ENCODE data around the gene DOK7.

DOK7 gene

DNA sequence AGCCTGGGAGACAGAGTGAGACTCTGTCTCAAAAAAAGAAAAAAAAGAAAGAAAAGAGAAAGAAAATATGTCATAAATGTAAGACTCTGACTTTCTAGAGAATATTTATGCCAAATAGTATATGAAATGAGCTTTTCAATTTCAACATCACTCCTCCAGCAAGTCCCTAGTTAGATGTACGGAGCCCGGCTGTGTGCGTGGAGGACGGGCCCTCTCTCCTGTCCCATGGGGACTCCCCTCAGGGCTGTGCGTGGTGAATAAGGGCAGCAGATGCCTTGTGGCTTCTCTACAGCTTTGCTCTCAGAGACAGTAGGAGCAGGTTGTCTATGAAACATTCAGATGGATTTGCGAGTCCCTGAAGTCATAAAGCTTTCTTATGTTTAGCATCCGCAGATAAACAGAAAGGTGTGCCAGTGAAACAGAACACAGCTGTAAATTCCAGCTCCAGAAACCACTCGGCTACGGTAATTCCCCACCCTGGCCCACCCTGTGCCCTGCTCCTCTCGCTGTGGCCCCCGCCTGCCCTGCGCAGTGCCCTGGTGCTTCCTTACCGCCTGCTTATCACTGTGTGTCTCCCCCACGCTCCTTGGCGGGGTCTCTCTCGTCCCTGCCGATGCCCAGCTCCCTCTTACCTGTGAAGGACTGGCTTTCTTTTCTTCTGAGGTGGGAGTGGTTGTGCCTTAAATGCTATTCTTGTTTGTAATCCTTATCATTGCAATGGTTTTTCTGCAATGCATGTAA lies 35.2 kb upstream of the DOK7 start:
- DNase-seq (ENCODE audit: low read depth), result no peak

DNA sequence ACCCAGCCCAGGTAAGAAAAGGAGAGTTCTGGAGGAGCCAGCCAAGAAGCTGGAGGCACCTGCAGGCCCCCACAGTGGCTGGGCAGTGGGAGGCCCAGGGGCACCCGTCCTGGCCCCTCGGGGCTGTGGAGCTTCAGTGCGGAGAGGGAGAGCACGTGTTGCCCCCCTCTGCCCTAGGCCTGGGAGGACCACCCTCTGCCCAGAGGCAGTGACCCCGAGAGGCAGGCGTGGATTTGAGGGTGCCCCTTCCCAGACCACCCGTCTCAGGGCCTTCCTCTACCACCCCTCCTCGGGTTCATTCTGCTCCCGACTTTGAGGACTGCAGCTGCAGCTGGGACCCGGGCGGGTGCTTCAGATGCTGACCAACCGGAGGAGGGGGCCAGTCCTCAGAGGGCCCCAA lies 33.5 kb upstream of the DOK7 start:
- no peak for DNase-seq (ENCODE audit: low read depth)

DNA sequence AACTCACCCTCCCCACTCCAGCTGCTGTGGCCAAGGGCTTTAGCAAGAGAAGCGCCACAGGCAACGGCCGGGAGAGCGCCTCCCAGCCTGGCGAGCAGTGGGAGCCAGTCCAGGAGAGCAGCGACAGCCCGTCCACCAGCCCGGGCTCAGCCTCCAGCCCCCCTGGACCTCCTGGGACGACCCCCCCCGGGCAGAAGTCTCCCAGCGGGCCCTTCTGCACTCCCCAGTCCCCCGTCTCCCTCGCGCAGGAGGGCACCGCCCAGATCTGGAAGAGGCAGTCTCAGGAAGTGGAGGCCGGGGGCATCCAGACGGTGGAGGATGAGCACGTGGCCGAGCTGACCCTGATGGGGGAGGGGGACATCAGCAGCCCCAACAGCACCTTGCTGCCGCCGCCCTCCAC lies 32.6 kb upstream of the DOK7 start:
- no peak for DNase-seq (ENCODE audit: low read depth)

DNA sequence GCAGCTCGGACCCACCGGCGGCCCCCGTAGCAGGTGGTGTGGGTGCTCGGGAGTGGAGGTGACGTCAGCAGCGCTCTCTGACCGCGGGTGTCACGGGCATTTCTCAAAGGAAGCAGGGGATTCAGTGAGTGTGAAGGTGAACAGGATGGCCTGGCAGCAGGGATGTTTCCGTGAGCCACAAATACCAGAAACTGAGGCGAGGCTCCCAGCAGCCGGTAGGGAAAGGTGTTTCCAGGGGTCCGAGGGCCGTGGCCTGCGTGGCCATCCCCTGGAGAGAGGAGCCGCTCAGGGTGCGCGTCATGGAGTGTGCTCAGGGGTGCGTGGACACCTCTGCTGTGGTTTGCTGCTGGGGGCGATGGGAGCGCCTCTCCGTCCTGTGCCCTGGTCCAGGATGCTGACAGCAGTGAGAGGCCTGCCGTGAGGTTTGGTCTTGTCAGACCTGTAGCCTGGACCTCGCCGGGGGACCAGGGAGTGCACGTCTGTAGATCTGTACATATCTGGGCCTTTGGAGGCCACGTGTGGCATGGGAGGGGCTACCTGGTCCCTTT lies 31.6 kb upstream of the DOK7 start:
- DNase-seq (ENCODE audit: low read depth), result no peak

DNA sequence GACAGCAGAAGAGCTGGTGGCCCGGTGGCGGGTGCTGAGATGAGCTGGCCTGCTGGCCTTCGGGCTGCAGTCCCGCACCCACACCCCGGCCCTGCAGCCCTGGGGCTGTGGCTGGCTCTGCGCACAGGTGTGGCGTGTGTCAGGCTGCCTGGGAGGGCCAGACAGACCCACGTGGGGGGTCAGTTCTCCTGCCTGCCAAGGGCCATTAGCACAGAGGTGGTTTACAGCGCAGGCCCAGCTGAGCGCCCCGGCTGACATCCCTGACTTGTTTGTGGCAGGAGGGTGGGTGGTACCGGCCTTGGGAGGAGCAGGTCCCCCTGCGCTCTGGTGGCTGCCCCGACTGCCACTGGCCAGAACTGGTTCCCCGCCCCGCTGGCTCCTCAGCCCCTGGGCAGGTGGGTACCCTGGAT lies 30.7 kb upstream of the DOK7 start:
- no peak for DNase-seq (ENCODE audit: low read depth)

DNA sequence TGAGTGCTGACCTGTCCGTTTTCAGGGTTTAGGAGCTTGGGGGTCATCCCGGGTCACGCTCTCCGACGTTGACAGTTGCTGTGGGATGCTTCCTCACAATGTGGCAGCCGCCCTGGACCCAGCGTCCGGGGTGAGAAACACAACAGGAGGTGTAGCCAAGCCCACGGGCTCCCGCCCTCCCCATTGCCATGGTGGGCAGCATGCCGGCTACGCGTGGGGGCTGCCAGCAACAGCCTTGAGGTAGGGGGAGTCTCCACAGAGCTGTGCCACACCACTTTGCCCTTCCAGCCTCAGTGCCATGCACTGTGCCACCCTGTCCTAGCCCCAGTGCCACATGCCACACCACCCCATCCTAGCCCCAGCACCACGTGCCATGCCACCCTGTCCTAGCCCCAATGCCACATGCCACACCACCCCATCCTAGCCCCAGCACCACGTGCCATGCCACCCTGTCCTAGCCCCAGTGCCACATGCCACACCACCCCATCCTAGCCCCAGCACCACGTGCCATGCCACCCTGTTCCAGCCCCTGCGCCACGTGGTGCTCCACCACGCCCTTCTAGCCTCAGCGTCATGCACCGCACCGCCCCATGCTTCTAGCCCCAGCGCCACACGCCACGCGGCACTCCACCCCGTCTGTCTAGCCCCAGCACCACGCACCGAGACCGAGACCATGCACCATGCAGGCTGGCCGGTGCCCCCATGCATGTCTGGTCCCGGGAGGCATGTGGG lies 29.8 kb upstream of the DOK7 start:
- no peak for DNase-seq (ENCODE audit: low read depth)

DNA sequence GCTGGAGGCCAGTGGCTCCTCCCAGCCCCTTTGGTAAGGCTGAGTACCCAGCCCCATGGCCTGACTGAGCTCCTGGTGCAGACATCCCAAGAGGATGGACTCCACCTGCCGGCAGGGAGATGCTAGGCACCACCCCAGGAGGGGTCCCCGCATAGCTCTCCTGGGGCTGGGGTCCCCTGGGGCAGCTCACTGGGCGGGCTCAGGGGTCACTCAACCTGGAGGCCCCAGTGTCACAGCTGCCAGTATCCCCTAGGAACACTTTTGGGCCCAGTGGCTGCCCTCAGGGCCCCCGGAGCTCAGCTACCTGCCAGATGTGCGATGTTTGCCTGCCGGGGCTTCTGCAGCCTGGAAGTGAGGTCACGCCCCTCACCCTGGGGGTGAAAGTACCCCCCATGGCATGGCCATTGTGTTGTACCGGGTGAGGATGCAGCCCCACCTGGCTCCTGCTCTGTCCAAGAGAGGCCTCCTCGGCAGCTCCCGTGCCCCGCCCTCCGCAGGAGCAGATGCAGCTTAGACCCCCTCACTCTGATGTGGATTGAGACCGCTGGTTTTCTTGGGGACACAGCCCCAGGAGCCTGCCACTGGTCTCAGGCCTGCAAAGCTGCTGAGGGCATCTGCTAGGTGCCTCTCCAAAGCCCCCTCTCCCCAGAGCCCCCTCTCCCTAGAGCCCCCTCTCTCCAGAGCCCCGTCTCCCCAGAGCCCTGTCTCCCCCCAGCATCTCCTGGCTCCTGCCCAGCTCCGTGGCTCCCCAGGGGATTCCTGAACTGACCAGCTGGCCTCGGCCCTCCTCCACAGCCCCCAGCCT lies 28.0 kb upstream of the DOK7 start:
- no peak for DNase-seq (ENCODE audit: low read depth)

DNA sequence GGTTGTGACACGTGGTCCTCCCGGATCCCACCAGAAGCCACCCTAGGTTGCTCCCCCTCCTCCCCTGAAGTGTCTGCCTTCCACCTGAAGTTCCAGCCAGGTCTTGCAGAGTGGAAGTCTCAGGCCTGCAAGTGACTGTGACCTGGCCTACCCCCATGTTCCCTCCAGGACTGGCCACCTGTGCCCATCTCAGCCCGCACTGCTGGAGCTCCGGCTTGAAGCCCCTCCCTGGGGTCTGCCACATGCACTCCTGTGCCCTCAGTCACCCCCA lies 27.5 kb upstream of the DOK7 start:
- no peak for DNase-seq (ENCODE audit: low read depth)

DNA sequence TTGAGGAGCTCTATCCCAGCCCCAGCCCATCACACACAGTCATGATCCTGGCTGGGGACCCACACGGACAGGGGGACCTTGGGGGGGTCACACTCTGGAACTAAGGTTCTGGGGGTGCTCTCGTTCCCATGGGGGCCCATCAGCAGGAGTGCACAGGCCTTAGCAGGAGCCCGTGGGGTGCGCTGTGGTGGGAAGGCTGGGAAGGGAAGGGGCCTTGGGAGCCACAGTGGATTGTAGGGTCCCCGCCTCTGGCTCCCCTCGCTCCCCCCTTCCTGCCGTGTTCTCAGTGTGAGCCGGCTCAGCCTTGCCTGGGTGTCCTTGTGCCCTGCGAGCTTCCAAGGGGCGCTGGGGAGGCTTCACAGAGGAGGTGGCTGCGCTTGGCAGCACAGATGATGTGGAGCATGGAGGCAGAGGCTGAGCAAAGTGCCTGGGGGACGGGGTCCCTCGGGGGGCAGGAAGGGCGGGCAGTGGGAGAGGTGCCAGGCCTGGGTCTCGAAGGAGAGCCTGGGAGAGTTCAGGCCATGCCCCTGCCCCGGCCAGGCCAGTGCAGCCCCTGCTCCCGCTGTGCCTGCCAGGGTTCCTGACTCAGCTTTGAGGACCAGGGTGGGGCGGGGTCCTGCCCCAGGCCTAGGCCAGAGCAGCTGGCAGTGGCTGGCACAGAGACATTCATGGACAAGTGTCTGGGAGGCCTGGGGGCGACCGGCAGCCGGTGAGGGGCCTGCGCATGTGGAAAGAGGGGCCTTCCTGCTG lies 26.9 kb upstream of the DOK7 start:
- DNase-seq (ENCODE audit: low read depth), result no peak

DNA sequence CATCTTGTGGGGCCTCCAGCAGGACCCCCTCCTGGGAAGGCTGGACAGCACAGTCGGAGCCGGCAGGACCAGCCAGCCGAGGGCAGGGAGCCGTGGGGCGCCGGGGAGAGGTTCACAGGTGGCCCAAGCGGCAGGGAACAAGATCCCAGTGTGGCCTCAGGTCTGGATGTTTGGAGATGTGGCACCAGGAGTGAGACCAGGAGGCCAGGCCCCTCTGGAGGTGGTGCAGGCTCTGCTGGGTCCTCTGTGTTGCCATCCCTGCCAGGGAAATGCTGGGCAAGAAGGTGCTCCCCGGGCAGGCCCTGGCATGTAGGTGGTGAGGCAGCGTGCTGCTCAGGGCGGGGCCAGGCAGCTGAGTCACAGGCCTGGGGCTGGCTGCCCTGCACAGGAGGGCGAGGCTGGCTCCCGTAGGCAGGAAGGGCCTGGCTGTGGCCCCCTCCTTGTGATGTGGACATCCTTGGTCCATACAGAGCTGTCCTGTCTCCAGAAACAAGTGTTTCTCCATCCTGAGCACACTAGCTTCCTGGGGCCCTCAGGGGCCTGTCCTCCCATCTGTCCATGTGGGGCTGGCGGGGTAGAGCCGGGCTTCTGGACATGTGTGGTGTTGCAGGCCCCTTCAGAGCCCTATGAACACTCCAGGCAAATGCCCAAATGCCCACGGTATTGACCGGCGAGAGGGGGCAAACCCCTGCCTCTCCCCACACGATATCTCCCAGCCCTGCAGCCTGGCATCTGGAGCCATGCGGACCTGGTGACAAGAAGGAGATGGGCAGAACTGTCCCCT lies 26.1 kb upstream of the DOK7 start:
- DNase-seq (ENCODE audit: low read depth), result peak; percentile 40

DNA sequence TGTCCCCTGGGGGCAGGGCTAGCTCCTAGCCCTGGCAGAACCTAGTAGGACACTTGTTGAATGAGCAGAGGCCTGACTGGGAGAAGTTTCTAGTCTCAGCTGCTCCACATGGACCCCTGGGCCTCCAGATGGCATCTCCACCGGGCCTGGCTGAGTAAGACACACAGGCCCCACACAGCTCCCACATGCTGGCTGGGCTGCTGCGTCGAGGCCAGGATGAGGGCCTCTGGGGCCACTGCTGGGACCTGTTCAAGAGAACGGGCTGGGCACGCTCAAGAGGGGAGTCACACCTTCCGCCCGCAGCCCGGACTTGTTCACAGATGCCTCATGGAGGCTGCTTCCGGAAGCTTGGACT lies 25.5 kb upstream of the DOK7 start:
- no peak for DNase-seq (ENCODE audit: low read depth)

DNA sequence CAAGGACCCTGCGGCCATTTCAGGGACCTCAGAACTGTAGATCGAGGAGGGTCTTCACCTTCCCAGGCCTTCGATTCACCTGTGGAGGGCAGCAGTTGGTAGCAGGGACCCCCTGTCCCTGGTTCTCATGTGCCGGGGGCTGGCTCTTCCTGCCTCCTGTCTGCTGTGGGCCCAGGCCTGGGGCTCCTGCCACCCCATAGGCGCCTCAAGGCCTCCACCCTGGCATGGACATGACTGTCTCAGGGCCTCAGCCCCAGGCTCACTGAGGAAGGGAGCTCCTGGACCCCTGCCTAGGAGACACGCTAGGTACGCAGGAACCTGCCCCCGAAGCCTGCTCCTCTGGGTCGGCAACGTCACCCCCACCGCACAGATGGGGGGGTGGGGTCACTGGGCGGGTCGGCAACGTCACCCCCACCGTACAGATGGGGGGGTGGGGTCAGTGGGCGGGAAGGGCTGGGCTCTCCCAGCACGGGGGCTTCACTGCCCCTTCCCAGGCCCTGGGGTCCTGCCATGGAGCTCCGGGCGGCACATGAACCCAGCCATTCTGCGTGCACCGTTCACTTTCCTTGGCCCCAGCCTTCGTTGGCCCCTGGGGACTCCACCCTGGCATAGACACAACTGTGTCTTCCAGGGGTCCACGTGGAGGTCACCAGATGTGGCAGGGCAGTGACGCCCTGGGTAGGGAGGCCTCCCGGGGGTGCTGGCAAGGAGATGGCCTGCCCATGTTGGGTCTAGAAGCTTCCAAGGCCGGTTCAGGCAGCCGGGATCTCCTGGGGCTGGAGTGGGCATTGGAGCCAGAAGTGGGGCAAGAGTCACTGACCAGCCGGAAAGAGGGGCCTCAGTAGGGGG lies 24.9 kb upstream of the DOK7 start:
- no peak for DNase-seq (ENCODE audit: low read depth)

DNA sequence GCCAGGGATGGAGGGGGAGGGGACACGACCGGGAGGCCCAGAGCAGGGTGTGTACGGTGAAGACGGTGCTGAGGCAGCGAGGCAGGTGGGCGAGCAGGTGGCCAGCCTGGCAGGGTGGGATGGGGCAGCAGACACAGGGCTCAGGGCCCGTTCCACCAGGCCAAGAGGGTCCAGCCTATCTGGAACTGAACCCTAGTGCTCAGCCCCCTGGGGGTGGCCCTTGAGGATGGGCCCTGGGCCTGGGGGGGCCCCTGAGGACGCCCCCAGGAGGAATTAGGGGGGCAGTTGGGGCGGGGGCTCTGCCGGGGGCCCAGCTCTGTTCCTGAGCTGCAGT lies 24.3 kb upstream of the DOK7 start:
- DNase-seq (ENCODE audit: low read depth), result no peak

DNA sequence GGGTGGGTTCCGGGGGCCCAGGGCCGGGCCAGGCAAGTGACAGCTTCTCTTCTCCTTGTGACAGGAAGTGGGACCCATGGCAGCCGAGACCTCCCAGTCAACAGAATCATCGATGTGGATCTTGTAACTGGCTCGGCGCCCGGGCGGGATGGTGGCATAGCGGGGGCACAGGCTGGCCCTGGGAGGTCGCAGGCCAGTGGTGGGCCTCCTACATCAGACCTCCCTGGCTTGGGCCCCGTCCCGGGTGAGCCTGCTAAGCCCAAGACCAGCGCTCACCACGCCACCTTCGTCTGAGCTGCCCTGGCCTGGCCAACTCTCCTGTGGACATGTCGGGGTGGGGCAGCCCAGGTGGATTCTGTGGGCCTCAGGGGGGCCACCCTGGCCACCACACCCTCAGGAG lies 23.7 kb upstream of the DOK7 start:
- no peak for DNase-seq (ENCODE audit: low read depth)

DNA sequence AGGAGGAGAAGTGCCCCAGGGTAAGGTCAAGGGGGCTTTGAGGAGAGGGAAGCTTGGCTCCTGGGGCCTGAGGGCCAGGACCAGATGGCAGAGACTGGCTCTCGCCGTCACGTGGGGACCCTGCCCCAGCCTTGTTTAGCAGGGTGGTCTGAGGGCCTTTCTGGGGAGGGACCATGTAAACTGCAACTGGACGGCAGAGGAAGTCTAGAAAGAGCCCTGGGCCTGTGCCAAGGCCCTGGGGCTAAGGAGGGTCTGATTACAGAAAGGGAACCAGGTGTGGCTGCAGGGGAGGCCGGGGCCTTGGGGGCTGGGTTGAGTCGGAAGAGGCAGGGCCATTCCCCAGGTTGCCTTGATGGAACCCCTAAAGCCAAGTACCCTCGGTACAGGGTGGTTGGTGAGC lies 23.1 kb upstream of the DOK7 start:
- no peak for DNase-seq (ENCODE audit: low read depth)

DNA sequence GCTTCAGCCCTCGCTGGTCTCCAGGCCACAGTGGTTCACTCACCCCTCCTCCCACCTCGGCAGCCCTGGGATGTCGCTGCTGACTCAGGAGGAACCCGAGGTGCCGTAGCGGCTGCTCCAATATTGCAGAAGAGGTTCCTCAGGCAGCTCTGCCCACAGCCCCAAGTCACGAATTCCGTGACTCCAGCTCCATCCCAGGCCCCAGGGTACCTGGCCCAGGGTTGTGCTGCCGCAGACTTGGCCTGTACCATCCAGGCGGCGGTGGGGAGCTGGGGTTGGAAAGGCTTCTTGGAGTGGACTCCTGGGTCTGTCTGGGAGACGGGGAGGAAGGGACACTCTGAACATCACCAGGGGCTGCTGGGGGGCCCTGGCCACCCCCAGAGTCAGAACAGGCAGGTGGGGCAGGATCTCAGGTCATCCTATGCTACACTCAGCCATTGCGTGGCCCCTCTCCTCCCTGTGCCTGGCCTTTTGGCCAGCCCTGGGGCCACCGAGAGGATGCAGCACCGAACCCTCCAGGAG lies 22.1 kb upstream of the DOK7 start:
- no peak for DNase-seq (ENCODE audit: low read depth)

DNA sequence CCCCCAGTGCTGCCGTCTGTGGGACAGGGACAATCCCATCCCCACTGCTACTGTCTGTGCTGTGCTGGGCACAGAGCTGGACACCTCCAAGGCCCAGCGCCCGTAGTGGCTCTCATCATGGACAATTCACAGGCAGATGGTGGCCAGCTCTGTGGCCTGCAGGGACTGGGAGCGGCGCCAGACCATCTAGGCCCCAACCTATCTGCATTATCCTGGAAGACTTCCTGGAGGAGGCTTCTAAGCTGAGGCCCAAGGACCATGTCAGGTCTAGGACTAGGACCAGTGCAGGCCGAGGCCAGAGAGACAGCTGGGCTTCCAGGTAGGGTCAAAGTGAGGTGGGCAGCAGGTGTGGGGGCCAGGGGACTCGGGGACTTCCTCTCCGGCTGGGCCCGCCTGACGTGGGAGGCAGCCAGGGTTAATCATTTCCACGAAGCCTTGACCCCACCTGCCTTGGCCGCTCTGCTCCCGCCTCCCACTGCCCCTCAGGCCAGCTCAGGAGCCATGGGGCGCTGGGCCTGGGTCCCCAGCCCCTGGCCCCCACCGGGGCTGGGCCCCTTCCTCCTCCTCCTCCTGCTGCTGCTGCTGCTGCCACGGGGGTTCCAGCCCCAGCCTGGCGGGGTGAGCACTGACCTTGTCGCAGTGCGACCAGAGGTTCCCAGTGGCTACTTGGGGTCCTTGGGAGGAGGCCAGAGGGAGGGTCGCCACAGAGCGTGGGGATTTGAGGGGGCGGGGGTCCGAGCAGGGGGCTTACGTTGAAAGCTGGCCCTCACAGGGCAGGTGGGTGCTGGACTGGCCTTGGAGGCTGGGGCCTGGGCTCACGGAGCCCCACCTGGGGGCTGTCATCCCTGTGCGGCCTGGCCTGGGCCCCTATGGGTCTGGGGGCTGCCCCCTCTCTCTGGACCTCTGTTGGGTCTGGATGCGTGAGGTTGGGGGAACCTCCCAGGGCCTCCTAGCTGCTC lies 21.3 kb upstream of the DOK7 start, which contains the start of gene HGFAC:
Gene HGFAC (plus strand): TSS at position 468 of the 959 bp plus-strand sequence. CDS start 34 bp downstream, at position 502.
- no peak for DNase-seq (ENCODE audit: low read depth)

DNA sequence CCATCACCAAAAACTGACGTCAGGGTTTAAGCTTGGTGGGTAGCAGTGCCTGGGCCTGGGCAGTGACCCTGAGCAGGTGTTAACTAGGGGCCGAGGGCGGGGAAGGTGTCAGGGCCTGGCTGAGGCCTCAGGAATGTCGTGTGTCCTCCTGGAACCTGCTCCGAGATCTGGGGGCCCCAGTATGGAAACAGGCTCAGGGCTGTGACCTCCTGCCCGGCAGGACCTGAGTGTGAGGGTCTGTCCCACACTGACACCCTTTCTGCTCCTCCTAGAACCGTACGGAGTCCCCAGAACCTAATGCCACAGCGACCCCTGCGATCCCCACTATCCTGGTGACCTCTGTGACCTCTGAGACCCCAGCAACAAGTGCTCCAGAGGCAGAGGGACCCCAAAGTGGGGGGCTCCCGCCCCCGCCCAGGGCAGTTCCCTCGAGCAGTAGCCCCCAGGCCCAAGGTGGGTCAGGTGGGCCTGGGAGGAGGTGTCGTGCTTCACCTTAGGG lies 20.6 kb upstream of the DOK7 start:
- DNase-seq (ENCODE audit: low read depth), result no peak
